ENCODE results near the gene CAPNS2.

- TF ChIP-seq POLR2A (IDR thresholded peaks at IDR 0.05; ENCODE audit: control extremely low read depth in 1 of 2, low read depth in 2 of 2, low read length in 2 of 2) (no peak), CTCF (IDR thresholded peaks at IDR 0.05; ENCODE audit: control extremely low read depth in 1 of 3, insufficient read depth in 1 of 3, low read depth in 1 of 3, low read length in 3 of 3) (no peak), NANOG (IDR thresholded peaks at IDR 0.05; ENCODE audit: insufficient read depth, low read depth, low read length, poor library complexity, severe bottlenecking) (no peak)
Observed at GRCh38 chr16:55588799-55589198, 22.3 kb downstream of the CAPNS2 start.
